K562 (cell line): ENCODE measurements around the gene ANO3. TPM values are rescaled to one million over a fixed set of nuclear protein-coding genes. Genes with fewer than 3 reads are reported as not detected.

Experiments used
- ATAC-seq: fragments of 200-7000 bp; cut with Tn5 transposase; 3 replicates; pipeline ENCODE4 v1.9.1; 2020; ENCODE audit warnings: moderate library complexity
- BruUV-seq: library from RNA; stranded (reverse); fragments of 400-500 nt; replicated peaks from 2 replicates; lab custom pipeline; 2021; lab: Mats Ljungman, UMichigan
- CTCF ChIA-PET: fragments of 300-600 bp; formaldehyde crosslinking; extraction: SDS; loops from one replicate; lab custom pipeline; 2021; ENCODE audit warnings: low intra/inter-chr PET ratio; lab: Yijun Ruan, JAX
- POLR2A ChIA-PET: fragments of 300-600, 350-650 bp; sonication (Branson Sonifier 250); formaldehyde crosslinking; extraction: SDS; loops from one replicate; lab custom pipeline; 2021; ENCODE audit warnings: antibody characterized with exemption, inconsistent platforms; lab: Yijun Ruan, JAX
- DNase-seq, 4 experiments: peaks; one replicate each; pipeline versions ENCODE4 v3.0.0 to v3.0.0-alpha.2; 2011 to 2018; ENCODE audit warnings: low spot score in 3 of 4, mixed read lengths in 3 of 4; ENCODE audit errors: extremely low read depth in 1 of 4
- FAIRE-seq: peaks from 2 replicates; lab custom pipeline; 2011; peaks lifted over from hg19 to GRCh38; lab: Jason Lieb, UNC
- H2AFZ ChIP-seq: 2 replicates; pipeline ENCODE4 v1.6.0; 2011; ENCODE audit warnings: low read depth, low read length, control low read depth, inconsistent platforms
- H3K27ac ChIP-seq: fragments of 200-600 bp; 3 replicates; pipeline ENCODE4 v1.8.0; 2011; ENCODE audit warnings: low read depth, mild to moderate bottlenecking, control low read depth, inconsistent platforms, low read length, moderate library complexity, mixed read lengths; ENCODE audit errors: extremely low read depth
- H3K27me3 ChIP-seq, 2 experiments: fragments of 300-600 bp in 1 of 2; 2 replicates in 1 of 2; 3 replicates in 1 of 2; pipeline versions ENCODE4 v1.6.0 to v1.8.0; 2011; ENCODE audit warnings: inconsistent platforms in 2 of 2, low read length in 2 of 2, mild to moderate bottlenecking in 1 of 2, mixed read lengths in 1 of 2, moderate library complexity in 1 of 2; ENCODE audit not compliant: control insufficient read depth in 2 of 2, insufficient read depth in 2 of 2
- H3K36me3 ChIP-seq: fragments of 300-600 bp; 3 replicates; pipeline ENCODE4 v1.8.0; 2011; ENCODE audit warnings: mild to moderate bottlenecking, low read length, inconsistent platforms; ENCODE audit not compliant: control insufficient read depth, insufficient read depth
- H3K4me1 ChIP-seq, 2 experiments: fragments of 200-600 bp in 1 of 2; replicated peaks in 1 of 2; 2 replicates in 1 of 2; 3 replicates in 1 of 2; pipeline versions ENCODE4 v1.5.1 to v1.8.0; 2011; ENCODE audit warnings: inconsistent platforms in 2 of 2, low read length in 2 of 2, mild to moderate bottlenecking in 1 of 2, mixed read lengths in 1 of 2, moderate library complexity in 1 of 2; ENCODE audit not compliant: control insufficient read depth in 2 of 2, insufficient read depth in 2 of 2
- H3K4me2 ChIP-seq: 2 replicates; pipeline ENCODE4 v1.6.1; 2011; ENCODE audit warnings: low read length, control low read depth, inconsistent platforms, mixed read lengths; ENCODE audit not compliant: insufficient read depth
- H3K4me3 ChIP-seq: fragments of 200-600 bp; sonication (generic), shearing (Covaris generic); 2 replicates; pipeline ENCODE4 v1.5.1; 2016; ENCODE audit warnings: control low read depth, inconsistent platforms
- H3K79me2 ChIP-seq: fragments of 200-600 bp; 3 replicates; pipeline ENCODE4 v1.8.0; 2011; ENCODE audit warnings: low read length, inconsistent platforms; ENCODE audit not compliant: control insufficient read depth, insufficient read depth
- H3K9ac ChIP-seq, 2 experiments: 2 replicates each; pipeline versions ENCODE4 v1.6.0 to v1.6.1; 2011; ENCODE audit warnings: low read depth in 2 of 2, low read length in 2 of 2, control low read depth in 1 of 2, inconsistent platforms in 1 of 2, mild to moderate bottlenecking in 1 of 2, mixed read lengths in 1 of 2; ENCODE audit not compliant: insufficient read depth in 1 of 2
- H3K9me1 ChIP-seq: one replicate; pipeline ENCODE4 v1.6.0; 2011; ENCODE audit warnings: inconsistent platforms, mild to moderate bottlenecking, low read length, moderate library complexity; ENCODE audit not compliant: control insufficient read depth, insufficient read depth
- H3K9me3 ChIP-seq: replicated peaks from 2 replicates; pipeline ENCODE4 v1.5.1; 2011; ENCODE audit warnings: low read depth, low read length, inconsistent platforms; ENCODE audit not compliant: control insufficient read depth, insufficient read depth
- H4K20me1 ChIP-seq: replicated peaks from 2 replicates; pipeline ENCODE4 v1.6.1; 2011; ENCODE audit warnings: low read length, inconsistent platforms, mixed read lengths; ENCODE audit not compliant: control insufficient read depth, insufficient read depth
- ARID4B ChIP-seq: sonication (generic); formaldehyde crosslinking; IDR thresholded peaks from 2 replicates; pipeline ENCODE4 v1.8.0; 2022; ENCODE audit warnings: mild to moderate bottlenecking, missing genetic modification reagents
- NEUROD1 ChIP-seq: fragments of 150-350 bp; IDR thresholded peaks from 2 replicates; pipeline ENCODE4 v1.6.1; 2014; ENCODE audit warnings: borderline replicate concordance, low read length, low read depth; ENCODE audit not compliant: partially characterized antibody
- RBM15 ChIP-seq: fragments of 200-400 bp; formaldehyde crosslinking; IDR thresholded peaks from 2 replicates; pipeline ENCODE4 v1.6.1; 2018; ENCODE audit warnings: mild to moderate bottlenecking, low read length, moderate library complexity; ENCODE audit not compliant: insufficient read depth
- ZNF316 ChIP-seq: fragments of 450-650 bp; IDR thresholded peaks from 2 replicates; pipeline ENCODE4 v1.6.1; 2016
- WGBS: fragments of 100-300 bp; shearing (Covaris generic); methylation state at CpG from one replicate; pipeline ENCODE4 v1.1.6; 2016; ENCODE audit warnings: low coverage, mixed read lengths; ENCODE audit not compliant: insufficient coverage; ENCODE audit errors: missing lambda C conversion rate; 5-methylcytosine and 5-hydroxymethylcytosine counted together
- in situ Hi-C: fragments of 300-500 bp; cut with MboI; formaldehyde crosslinking; loops from 4 replicates; pipeline ENCODE4 v1.15.0; 2018; ENCODE audit warnings: inconsistent platforms, mixed read lengths
- intact Hi-C: fragments of 100-400 bp; cut with micrococcal nuclease; formaldehyde crosslinking; loops from 2 replicates; pipeline ENCODE4 v1.14.2; 2022
- polyA plus RNA-seq, 8 experiments: library from polyadenylated mRNA; depleted of rRNA in 4 of 8; stranded (reverse) in 5 of 8; unstranded in 3 of 8; fragments of >200 nt; fragmentation: Nextera tagmentation in 2 of 8; fragmentation: Illumina TruSeq in 1 of 8; extraction: Ambion mirVana in 2 of 8; extraction: Trizol in 1 of 8; gene quantifications; 2 replicates each; pipeline versions ENCODE4 v1.2.1 to v1.2.3, GENCODE V29; 2011 to 2014; ENCODE audit warnings: inconsistent platforms in 1 of 8, missing spikeins in 1 of 8
- total RNA-seq, 7 experiments: library from RNA; depleted of rRNA in 6 of 7; stranded (reverse); fragments of >200 nt in 6 of 7; fragmentation: Illumina TruSeq in 2 of 7; extraction: Trizol in 2 of 7; gene quantifications; 2 replicates each; pipeline versions ENCODE4 v1.2.1 to v1.2.3, GENCODE V29; 2011 to 2021; ENCODE audit warnings: low replicate concordance in 1 of 7

ANO3 gene
- total and polyA plus RNA-seq, 9 of the 15 experiments (the other 6 are each of a cell fraction or from before 2014, with no cell fraction given) = 0.01 to 0.13 (median 0.04) TPM; not detected in 1

DNA sequence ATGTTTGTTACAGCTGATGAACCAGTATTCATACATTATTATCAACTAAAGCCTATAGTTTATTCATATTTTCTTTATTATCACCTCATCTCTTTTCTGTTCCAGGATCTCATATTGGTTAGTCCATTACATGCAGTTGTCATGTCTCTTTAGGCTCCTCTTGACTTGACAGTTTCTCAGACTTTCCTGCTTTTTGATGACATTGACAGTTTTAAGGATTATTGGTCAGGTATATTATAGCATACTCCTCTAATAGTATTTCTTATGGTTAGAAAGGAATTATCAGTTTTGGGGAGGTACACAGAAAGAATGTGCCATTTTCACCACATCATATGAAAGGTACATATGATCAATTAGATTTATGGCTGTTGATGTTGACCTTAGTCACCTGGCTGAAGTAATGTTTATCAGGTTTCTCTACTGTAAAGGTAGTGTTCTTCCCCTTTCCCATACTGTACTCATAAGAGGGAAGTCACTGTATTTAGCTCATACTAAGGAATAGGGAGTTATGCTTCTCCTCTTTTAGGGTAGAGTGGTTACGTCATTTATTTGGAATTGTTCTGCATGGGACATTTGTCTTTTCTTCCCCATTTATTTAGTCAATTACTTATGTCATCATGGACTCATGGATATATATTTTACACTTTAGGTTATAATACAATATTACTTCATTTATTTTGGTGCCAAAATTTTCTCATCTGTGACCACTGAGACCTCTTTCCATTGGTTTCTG lies 9.4 kb upstream of the ANO3 start:
- H3K79me2 ChIP-seq = no peaks in the 10 kb centered on the region
- BruUV-seq = no TSS peak
- H3K9me1 ChIP-seq = no peaks in the 10 kb centered on the region
- DNase-seq (no peak), ATAC-seq (no peak), FAIRE-seq (no peak)
- no peak overlapping the region for H3K4me3 ChIP-seq
- no peak overlapping the region for H3K27ac ChIP-seq
- CTCF ChIA-PET = no interaction called here
- intact Hi-C loops (no loop called here), in situ Hi-C loops (no loop called here)
- WGBS = 0% methylated on average over 1 of the region's 1 CpG
- POLR2A ChIA-PET = no interaction called here
- no peak overlapping the region for H3K9ac ChIP-seq
- H2AFZ ChIP-seq = no peak overlapping the region
- H4K20me1 ChIP-seq = no peaks in the 10 kb centered on the region
- no peaks in the 10 kb centered on the region for H3K36me3 ChIP-seq
- H3K9me3 ChIP-seq = no peaks in the 10 kb centered on the region
- no peaks in the 10 kb centered on the region for H3K27me3 ChIP-seq
- H3K4me1 ChIP-seq = no peaks in the 10 kb centered on the region
- no peak overlapping the region for H3K4me2 ChIP-seq
- TF ChIP-seq ZNF316 (peak; percentile 9; the same call in 1 of the 2 replicates), NEUROD1 (no peak)

DNA sequence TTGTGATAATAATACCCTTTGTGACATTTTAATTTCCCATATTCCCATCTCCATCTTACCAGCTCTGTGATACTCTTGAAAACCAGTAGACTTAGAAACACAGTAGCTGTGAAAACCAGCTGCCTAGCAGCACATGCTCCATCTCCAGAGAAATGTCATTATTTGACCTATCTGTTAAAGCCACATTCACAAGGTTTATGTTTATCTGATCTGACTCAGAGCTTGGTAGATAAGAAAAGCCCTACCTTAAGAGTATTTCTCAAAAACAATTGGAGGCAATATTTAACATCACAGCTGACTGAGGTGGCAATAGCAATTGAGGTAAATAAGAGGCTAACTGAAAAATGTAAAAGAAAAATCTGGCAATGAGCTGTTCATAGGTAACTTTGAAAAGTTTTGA lies 8.1 kb upstream of the ANO3 start:
- no TSS peak for BruUV-seq
- CTCF ChIA-PET = no interaction called here
- intact Hi-C loops = no loop called here
- Histone ChIP-seq H3K27ac (no peak overlapping the region), H3K9me3 (no peaks in the 10 kb centered on the region), H3K27me3 (no peaks in the 10 kb centered on the region), H3K9ac (no peak overlapping the region), H4K20me1 (no peaks in the 10 kb centered on the region), H3K4me2 (no peak overlapping the region), H3K4me1 (no peaks in the 10 kb centered on the region), H2AFZ (no peak overlapping the region), H3K36me3 (no peaks in the 10 kb centered on the region), H3K9me1 (no peaks in the 10 kb centered on the region), H3K4me3 (no peak overlapping the region), H3K79me2 (no peaks in the 10 kb centered on the region)
- TF ChIP-seq RBM15 (no peak), ARID4B (CRISPR knock-in tag) (no peak)
- in situ Hi-C loops = no loop called here
- ATAC-seq (no peak), DNase-seq (no peak), FAIRE-seq (no peak)
- POLR2A ChIA-PET = no interaction called here
